DOHH2 (cell line): Measurements from ENCODE around the gene STRA8.
"Not testable (repeated sequence)": the region's sequence is repeated elsewhere in the genome, so short reads cannot be mapped to it uniquely, and the experiment has no call there.

Experiments used
- CTCF ChIP-seq: fragments of 200-600 bp; sonication (generic); IDR thresholded peaks from one replicate; pipeline ENCODE4 v1.5.1; 2014; ENCODE audit warnings: antibody characterized with exemption, mild to moderate bottlenecking, low read depth, low read length; ENCODE audit not compliant: poor library complexity, severe bottlenecking
- EZH2phosphoT487 ChIP-seq: fragments of 200-600 bp; sonication (generic); IDR thresholded peaks from 2 replicates; pipeline ENCODE4 v1.6.1; 2017; ENCODE audit warnings: borderline replicate concordance, mild to moderate bottlenecking, antibody characterized with exemption, low read length, moderate library complexity, mixed read lengths

DNA sequence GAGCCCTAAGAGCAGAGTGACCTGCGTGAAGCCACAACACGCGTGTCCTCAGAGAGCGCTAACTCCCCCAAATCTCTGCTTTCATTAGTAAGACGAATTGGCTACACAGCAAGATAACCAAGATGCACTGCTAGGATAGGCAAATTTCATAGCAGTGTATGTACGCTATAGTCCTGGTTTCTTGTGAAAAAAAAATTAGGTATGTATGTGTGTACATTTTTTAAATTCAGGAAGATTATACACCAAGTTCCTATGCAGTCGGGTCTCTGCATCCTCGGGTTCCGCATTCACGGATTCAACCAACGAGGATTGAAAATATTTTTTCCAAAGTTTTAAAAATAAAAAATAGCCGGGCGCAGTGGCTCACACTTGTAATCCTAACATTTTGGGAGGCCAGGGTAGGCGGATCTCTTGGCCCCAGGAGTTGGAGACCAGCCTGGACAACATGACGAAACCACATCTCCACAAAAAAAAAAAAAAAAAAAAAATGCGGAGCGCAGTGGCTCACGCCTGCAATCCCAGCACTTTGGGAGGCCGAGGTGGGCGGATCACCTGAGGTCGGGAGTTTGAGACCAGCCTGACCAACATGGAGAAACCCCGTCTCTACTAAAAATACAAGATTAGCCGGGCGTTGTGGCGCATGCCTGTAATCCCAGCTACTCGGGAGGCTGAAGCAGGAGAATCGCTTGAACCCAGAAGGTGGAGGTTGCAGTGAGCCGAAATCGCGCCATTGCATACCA, 21.5 kb upstream of the STRA8 start:
- TF ChIP-seq CTCF, EZH2phosphoT487: not testable (repeated sequence)
